Uterus (tissue), 2 donors: ENCODE results near the gene FOSL2.

Source experiments
- POLR2A ChIP-seq, 2 donors: fragments of 450-650 bp; IDR thresholded peaks; one replicate each; pipeline ENCODE4 v1.6.1; 2016; ENCODE audit warnings: antibody characterized with exemption in 2 of 2, mild to moderate bottlenecking in 1 of 2, moderate library complexity in 1 of 2
- TF ChIP-seq, protein P1 (sequence below), 4 experiments: fragments of 200-600 bp in 2 of 4; fragments of 450-650 bp in 2 of 4; sonication (generic) in 2 of 4; IDR thresholded peaks; one replicate each; pipeline ENCODE4 v1.5.1; 2016 to 2019; ENCODE audit warnings: antibody characterized with exemption in 4 of 4, mild to moderate bottlenecking in 2 of 4, moderate library complexity in 1 of 4

DNA sequence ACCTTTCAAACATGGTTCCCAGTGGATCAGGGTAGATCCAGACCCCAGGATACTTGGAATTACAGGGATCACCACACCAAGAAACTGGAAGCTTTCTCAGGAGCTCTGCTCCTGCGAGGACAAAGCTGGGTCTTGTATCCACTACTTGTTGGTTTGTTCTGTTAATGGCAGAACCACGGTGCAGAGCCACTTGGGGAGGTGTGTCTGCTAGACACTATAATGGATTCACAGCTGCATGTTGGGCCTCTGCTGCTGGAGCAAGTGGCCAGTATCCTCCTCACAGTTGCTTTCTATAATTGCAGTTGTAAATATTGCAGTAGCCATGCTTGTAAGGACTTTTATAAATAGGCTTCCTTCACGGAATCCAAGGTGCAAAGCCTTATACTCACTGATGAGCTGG is 12.9 kb downstream of the FOSL2 start:
- TF ChIP-seq, protein P1, sequence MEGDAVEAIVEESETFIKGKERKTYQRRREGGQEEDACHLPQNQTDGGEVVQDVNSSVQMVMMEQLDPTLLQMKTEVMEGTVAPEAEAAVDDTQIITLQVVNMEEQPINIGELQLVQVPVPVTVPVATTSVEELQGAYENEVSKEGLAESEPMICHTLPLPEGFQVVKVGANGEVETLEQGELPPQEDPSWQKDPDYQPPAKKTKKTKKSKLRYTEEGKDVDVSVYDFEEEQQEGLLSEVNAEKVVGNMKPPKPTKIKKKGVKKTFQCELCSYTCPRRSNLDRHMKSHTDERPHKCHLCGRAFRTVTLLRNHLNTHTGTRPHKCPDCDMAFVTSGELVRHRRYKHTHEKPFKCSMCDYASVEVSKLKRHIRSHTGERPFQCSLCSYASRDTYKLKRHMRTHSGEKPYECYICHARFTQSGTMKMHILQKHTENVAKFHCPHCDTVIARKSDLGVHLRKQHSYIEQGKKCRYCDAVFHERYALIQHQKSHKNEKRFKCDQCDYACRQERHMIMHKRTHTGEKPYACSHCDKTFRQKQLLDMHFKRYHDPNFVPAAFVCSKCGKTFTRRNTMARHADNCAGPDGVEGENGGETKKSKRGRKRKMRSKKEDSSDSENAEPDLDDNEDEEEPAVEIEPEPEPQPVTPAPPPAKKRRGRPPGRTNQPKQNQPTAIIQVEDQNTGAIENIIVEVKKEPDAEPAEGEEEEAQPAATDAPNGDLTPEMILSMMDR (IDR thresholded peaks at IDR 0.05), result no peak
- TF ChIP-seq POLR2A (IDR thresholded peaks at IDR 0.05), result no peak
